A549 (cell line): ENCODE measurements around the gene FAS. TPM values are rescaled to one million over a fixed set of nuclear protein-coding genes. Genes with fewer than 3 reads are reported as not detected.

Experiments used
- ATAC-seq, 2 experiments: fragments of 200-7000 bp in 1 of 2; fragments of >200 bp in 1 of 2; cut with Nextera tagmentation in 1 of 2; cut with Tn5 transposase in 1 of 2; 3 replicates each; pipeline versions ENCODE4 v1.8.0 to v1.9.1; 2018 to 2020; ENCODE audit warnings: mild to moderate bottlenecking in 1 of 2, moderate library complexity in 1 of 2
- CTCF ChIA-PET: fragments of 300-600 bp; sonication (Branson Sonifier 250); formaldehyde crosslinking; extraction: SDS; loops from one replicate; lab custom pipeline; 2021; ENCODE audit warnings: antibody characterized with exemption, inconsistent platforms; lab: Yijun Ruan, JAX
- POLR2A ChIA-PET: fragments of 350-600 bp; formaldehyde crosslinking; extraction: SDS; loops from one replicate; lab custom pipeline; 2021; ENCODE audit warnings: antibody characterized with exemption, inconsistent platforms; lab: Yijun Ruan, JAX
- DNase-seq, 2 experiments: peaks; one replicate each; pipeline versions ENCODE4 v3.0.0 to v3.0.0-alpha.2; 2011 to 2016; ENCODE audit warnings: low read depth in 1 of 2, low spot score in 1 of 2
- FAIRE-seq: peaks from 2 replicates; lab custom pipeline; 2011; peaks lifted over from hg19 to GRCh38; lab: Jason Lieb, UNC
- H3K27ac ChIP-seq, 2 experiments: fragments of >200 bp; sonication (Bioruptor Twin); formaldehyde crosslinking; 3 replicates each; pipeline ENCODE4 v1.5.1; 2016 to 2017
- H3K4me1 ChIP-seq: fragments of >200 bp; sonication (Bioruptor Twin); formaldehyde crosslinking; 3 replicates; pipeline ENCODE4 v1.6.1; 2016
- H3K4me2 ChIP-seq: fragments of >200 bp; sonication (Bioruptor Twin); formaldehyde crosslinking; 3 replicates; pipeline ENCODE4 v1.6.1; 2016
- H3K4me3 ChIP-seq: fragments of >200 bp; sonication (Bioruptor Twin); formaldehyde crosslinking; 3 replicates; pipeline ENCODE4 v1.5.1; 2016
- H3K9me3 ChIP-seq: fragments of >200 bp; sonication (Bioruptor Twin); formaldehyde crosslinking; 3 replicates; pipeline ENCODE4 v1.6.1; 2016
- CBX2 ChIP-seq: fragments of 200-600 bp; sonication (generic); IDR thresholded peaks from 2 replicates; pipeline ENCODE4 v1.6.1; 2016; ENCODE audit warnings: low read depth, mild to moderate bottlenecking, borderline replicate concordance
- CBX8 ChIP-seq: fragments of 200-600 bp; sonication (generic); IDR thresholded peaks from 2 replicates; pipeline ENCODE4 v1.6.1; 2016
- CHD2 ChIP-seq: fragments of 150-350 bp; IDR thresholded peaks from 2 replicates; pipeline ENCODE4 v1.6.1; 2014; ENCODE audit warnings: low read length; ENCODE audit not compliant: partially characterized antibody
- FOSL2 ChIP-seq, 2 experiments: fragments of 450-650 bp in 1 of 2; fragments of >200 bp in 1 of 2; sonication (Bioruptor Twin) in 1 of 2; formaldehyde crosslinking; IDR thresholded peaks; 2 replicates each; pipeline versions ENCODE4 v1.5.0 to v1.6.1; 2016 to 2020; ENCODE audit warnings: mild to moderate bottlenecking in 1 of 2, moderate library complexity in 1 of 2
- FOXS1 ChIP-seq: fragments of 250-450 bp; sonication (Bioruptor Pico); IDR thresholded peaks from 2 replicates; pipeline ENCODE4 v1.5.0; 2020; ENCODE audit warnings: mild to moderate bottlenecking, moderate library complexity
- GATA3 ChIP-seq: IDR thresholded peaks from 2 replicates; pipeline ENCODE4 v1.6.1; 2012; ENCODE audit warnings: borderline replicate concordance
- HDAC2 ChIP-seq: fragments of 200-600 bp; sonication (generic); IDR thresholded peaks from 2 replicates; pipeline ENCODE4 v1.6.1; 2016
- HEYL ChIP-seq: fragments of 250-450 bp; sonication (Bioruptor Pico); IDR thresholded peaks from 2 replicates; pipeline ENCODE4 v1.8.0; 2021; ENCODE audit warnings: mild to moderate bottlenecking, moderate library complexity
- HOXA7 ChIP-seq: fragments of 250-450 bp; sonication (Bioruptor Pico); IDR thresholded peaks from 2 replicates; pipeline ENCODE4 v1.5.0; 2020; ENCODE audit warnings: mild to moderate bottlenecking, moderate library complexity
- JUNB ChIP-seq: fragments of >200 bp; sonication (Bioruptor Twin); formaldehyde crosslinking; IDR thresholded peaks from 2 replicates; pipeline ENCODE4 v1.6.1; 2016
- KDM1A ChIP-seq: fragments of 200-600 bp; sonication (generic); IDR thresholded peaks from 2 replicates; pipeline ENCODE4 v1.6.1; 2016; ENCODE audit warnings: low read depth, mild to moderate bottlenecking
- NFE2L2 ChIP-seq: fragments of 150-350 bp; conservative IDR thresholded peaks from 2 replicates; pipeline ENCODE4 v1.6.1; 2014; ENCODE audit warnings: low read length
- NPAS2 ChIP-seq: fragments of 250-450 bp; sonication (Bioruptor Pico); IDR thresholded peaks from 2 replicates; pipeline ENCODE4 v1.8.0; 2022; ENCODE audit warnings: mild to moderate bottlenecking, moderate library complexity, borderline replicate concordance
- NR3C1 ChIP-seq: fragments of >200 bp; sonication (Bioruptor Twin); formaldehyde crosslinking; IDR thresholded peaks from 3 replicates; pipeline ENCODE4 v1.6.1; 2017
- POLR2AphosphoS2 ChIP-seq: conservative IDR thresholded peaks from 2 replicates; pipeline ENCODE4 v1.6.1; 2012; ENCODE audit warnings: low read length, improper control_type of control experiment, inconsistent platforms
- RAD21 ChIP-seq, 2 experiments: fragments of >200 bp in 1 of 2; sonication (Bioruptor Twin) in 1 of 2; formaldehyde crosslinking in 1 of 2; IDR thresholded peaks in 1 of 2; conservative IDR thresholded peaks in 1 of 2; 2 replicates in 1 of 2; 3 replicates in 1 of 2; pipeline ENCODE4 v1.6.1; 2012 to 2018; ENCODE audit warnings: inconsistent platforms in 1 of 2
- RCOR1 ChIP-seq: fragments of 150-350 bp; IDR thresholded peaks from 2 replicates; pipeline ENCODE4 v1.6.1; 2014; ENCODE audit warnings: antibody characterized with exemption, low read length, low read depth
- SMC3 ChIP-seq: fragments of >200 bp; sonication (Bioruptor Twin); formaldehyde crosslinking; IDR thresholded peaks from 3 replicates; pipeline ENCODE4 v1.6.1; 2018; ENCODE audit warnings: inconsistent platforms
- TFCP2L1 ChIP-seq: fragments of 250-450 bp; sonication (Bioruptor Pico); IDR thresholded peaks from 2 replicates; pipeline ENCODE4 v1.5.0; 2021; ENCODE audit warnings: mild to moderate bottlenecking
- TP53 ChIP-seq: fragments of 250-450 bp; sonication (Bioruptor Pico); IDR thresholded peaks from 2 replicates; pipeline ENCODE4 v1.5.0; 2021; ENCODE audit warnings: mild to moderate bottlenecking, moderate library complexity
- ZNF302 ChIP-seq: fragments of 250-450 bp; sonication (Bioruptor Pico); IDR thresholded peaks from 2 replicates; pipeline ENCODE4 v1.9.0; 2021; ENCODE audit warnings: inconsistent platforms, mild to moderate bottlenecking, moderate library complexity
- WGBS: methylation state at CpG from one replicate; pipeline ENCODE4 v1.1.6; 2017; ENCODE audit errors: missing lambda C conversion rate; 5-methylcytosine and 5-hydroxymethylcytosine counted together
- polyA plus RNA-seq, 4 experiments: library from polyadenylated mRNA; depleted of rRNA in 3 of 4; stranded (reverse); fragments of >200 nt; fragmentation: RNase III in 1 of 4; extraction: RNeasy Plus Mini Kit Qiagen cat#74134 plus additional on column Dnase treatment in 1 of 4; gene quantifications; 2 replicates in 3 of 4; 3 replicates in 1 of 4; pipeline ENCODE4 v1.2.3, GENCODE V29; 2011 to 2017
- TF ChIP-seq, protein P1 (sequence below): fragments of 450-650 bp; IDR thresholded peaks from 2 replicates; pipeline ENCODE4 v1.6.1; 2014; ENCODE audit warnings: antibody characterized with exemption
- TF ChIP-seq, protein P2 (sequence below): IDR thresholded peaks from 2 replicates; pipeline ENCODE4 v1.6.1; 2012
- TF ChIP-seq, protein P3 (sequence below): fragments of 200-600 bp; sonication (generic); IDR thresholded peaks from 2 replicates; pipeline ENCODE4 v1.6.1; 2016; ENCODE audit warnings: antibody characterized with exemption, mild to moderate bottlenecking, moderate library complexity

The FAS gene
- polyA plus RNA-seq, 2 of the 4 experiments (the other 2 are of a cell fraction), result 21.0 to 29.5 TPM

DNA sequence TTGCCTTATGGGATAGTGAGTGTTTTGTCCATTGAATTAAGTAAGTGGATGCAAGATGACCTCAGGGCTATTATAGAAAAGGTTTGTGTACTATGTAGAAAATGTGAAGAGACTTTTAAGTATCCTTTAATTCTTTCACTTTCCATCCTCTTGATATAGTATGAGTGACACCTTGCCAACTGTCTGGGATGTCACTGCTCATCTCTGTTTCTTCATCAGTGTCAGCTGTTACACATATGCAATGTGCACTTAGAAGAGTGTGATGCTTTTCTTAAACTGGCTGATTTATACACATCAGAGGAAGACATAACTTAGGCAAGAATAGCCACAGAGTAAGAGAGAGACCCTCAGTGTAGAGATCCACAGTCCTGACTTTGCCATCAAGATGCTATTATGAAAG lies 29.3 kb upstream of the FAS start:
- FAIRE-seq, result no peak
- no peaks in the 10 kb centered on the region for H3K9me3 ChIP-seq
- CTCF ChIA-PET, result interaction anchor here (1.2 kb wide), 1 partner anchor 11 kb away, joined by 5 read pairs; no protein-coding TSS in a partner anchor
- no peak overlapping the region for H3K4me2 ChIP-seq
- H3K27ac ChIP-seq, result no peak overlapping the region
- DNase-seq, result no peak
- POLR2A ChIA-PET, result no interaction called here
- no peaks in the 10 kb centered on the region for H3K4me1 ChIP-seq
- TF ChIP-seq KDM1A (no peak), GATA3 (no peak), HOXA7 (no peak), TP53 (CRISPR knock-in tag) (no peak), HDAC2 (no peak), CBX8 (no peak), RAD21 (conservative IDR thresholded peaks at IDR 0.05 in 1 of 2, IDR thresholded peaks at IDR 0.05 in 1 of 2) (no peak), SMC3 (no peak)
- H3K4me3 ChIP-seq, result no peak overlapping the region
- no peak for ATAC-seq

DNA sequence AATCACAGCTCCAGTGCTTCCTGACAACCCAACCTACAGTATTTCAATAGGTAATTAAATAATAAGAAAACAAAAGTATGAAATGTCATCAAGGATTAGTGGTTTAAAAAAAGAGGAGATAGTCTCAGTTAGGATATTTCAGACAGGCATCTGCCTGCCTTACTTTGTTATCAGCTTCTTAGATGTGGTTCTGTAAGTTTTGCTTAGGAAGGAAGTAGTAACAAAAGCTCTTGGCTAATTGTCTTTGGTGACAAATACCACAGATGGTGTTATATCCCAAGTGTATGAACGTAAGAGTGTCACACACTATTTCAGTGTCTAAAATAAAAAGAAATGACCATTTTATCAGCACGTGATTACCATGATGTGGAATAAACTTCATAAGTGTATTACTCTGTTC lies 28.3 kb upstream of the FAS start:
- Histone ChIP-seq H3K4me1 (no peaks in the 10 kb centered on the region), H3K9me3 (no peaks in the 10 kb centered on the region), H3K27ac (no peak overlapping the region), H3K4me2 (no peak overlapping the region), H3K4me3 (no peak overlapping the region)
- TF ChIP-seq CBX2, result no peak
- TF ChIP-seq, protein P1, sequence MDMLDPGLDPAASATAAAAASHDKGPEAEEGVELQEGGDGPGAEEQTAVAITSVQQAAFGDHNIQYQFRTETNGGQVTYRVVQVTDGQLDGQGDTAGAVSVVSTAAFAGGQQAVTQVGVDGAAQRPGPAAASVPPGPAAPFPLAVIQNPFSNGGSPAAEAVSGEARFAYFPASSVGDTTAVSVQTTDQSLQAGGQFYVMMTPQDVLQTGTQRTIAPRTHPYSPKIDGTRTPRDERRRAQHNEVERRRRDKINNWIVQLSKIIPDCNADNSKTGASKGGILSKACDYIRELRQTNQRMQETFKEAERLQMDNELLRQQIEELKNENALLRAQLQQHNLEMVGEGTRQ, result no peak
- no peak for TF ChIP-seq NPAS2 (CRISPR knock-in tag)
- DNase-seq, result no peak
- CTCF ChIA-PET, result interaction anchor here (1.1 kb wide), 1 partner anchor 126 kb away, joined by 3 read pairs; no protein-coding TSS in a partner anchor
- 60% methylated on average over 2 of the region's 2 CpGs for WGBS
- no peak for ATAC-seq
- no peak for FAIRE-seq
- POLR2A ChIA-PET, result no interaction called here

DNA sequence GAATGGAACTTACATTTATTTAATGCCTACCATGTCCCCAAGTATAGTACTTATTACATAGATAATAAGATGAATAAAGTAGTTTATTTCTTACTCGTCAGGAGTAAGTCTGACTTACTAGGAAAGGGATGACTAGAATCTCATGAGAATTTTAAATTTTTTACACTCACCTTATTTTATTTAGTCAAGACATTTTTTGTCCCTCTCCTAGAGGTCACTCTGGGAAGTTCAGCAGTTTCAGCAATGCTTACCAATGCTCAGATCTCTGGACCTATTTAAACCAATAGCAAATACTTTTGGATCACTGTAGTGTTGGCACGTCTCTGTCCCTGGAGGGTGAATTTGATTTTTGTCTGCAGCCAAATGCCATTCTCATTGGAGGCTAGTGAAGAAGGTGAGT lies 27.3 kb upstream of the FAS start:
- Histone ChIP-seq H3K4me1 (no peaks in the 10 kb centered on the region), H3K4me2 (no peak overlapping the region), H3K9me3 (no peaks in the 10 kb centered on the region), H3K4me3 (no peak overlapping the region), H3K27ac (no peak overlapping the region)
- WGBS, result 87% methylated on average over 2 of the region's 2 CpGs
- DNase-seq, result no peak
- no peak for ATAC-seq
- ChIA-PET CTCF (interaction anchor here (1.1 to 2.7 kb wide), 3 partner anchors 24 to 127 kb away, joined by 3 to 8 read pairs (median 3); no protein-coding TSS in a partner anchor), POLR2A (no interaction called here)
- FAIRE-seq, result no peak
- TF ChIP-seq JUNB, result no peak
- TF ChIP-seq ZNF302 (CRISPR knock-in tag), result no peak
- no peak for TF ChIP-seq POLR2AphosphoS2
- no peak for TF ChIP-seq CHD2
- no peak for TF ChIP-seq GATA3
- TF ChIP-seq NFE2L2, result no peak
- TF ChIP-seq HEYL, result no peak
- TF ChIP-seq HOXA7, result no peak
- TF ChIP-seq RCOR1, result no peak
- no peak for TF ChIP-seq NR3C1
- TF ChIP-seq, protein P2, sequence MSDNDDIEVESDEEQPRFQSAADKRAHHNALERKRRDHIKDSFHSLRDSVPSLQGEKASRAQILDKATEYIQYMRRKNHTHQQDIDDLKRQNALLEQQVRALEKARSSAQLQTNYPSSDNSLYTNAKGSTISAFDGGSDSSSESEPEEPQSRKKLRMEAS, result no peak
- no peak for TF ChIP-seq TP53 (CRISPR knock-in tag)
- TF ChIP-seq FOXS1 (CRISPR knock-in tag), result no peak
- no peak for TF ChIP-seq HDAC2
- TF ChIP-seq FOSL2 (IDR thresholded peaks at IDR 0.05), result no peak
- TF ChIP-seq FOSL2 (CRISPR knock-in tag; IDR thresholded peaks at IDR 0.05), result no peak
- no peak for TF ChIP-seq NPAS2 (CRISPR knock-in tag)

DNA sequence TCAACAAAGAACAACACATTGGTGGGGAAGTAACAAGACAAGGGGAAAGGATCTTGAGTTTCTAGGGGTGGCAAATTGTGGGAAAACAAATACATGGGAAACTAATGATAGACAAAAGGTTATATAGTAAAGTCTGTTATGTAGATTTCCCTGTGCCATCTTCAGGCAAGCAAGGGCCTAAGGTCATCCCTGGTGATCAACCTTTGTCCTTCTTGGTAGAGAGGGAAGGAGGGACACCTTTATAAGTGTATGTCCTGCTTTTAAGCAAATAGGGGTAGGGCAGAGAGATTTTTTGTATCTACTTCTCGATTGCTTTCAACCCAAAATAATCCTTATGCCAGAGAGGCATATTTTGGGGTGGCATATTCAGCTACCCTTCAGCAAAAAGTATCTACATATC lies 26.2 kb upstream of the FAS start:
- no peaks in the 10 kb centered on the region for H3K4me1 ChIP-seq
- H3K9me3 ChIP-seq, result no peaks in the 10 kb centered on the region
- TF ChIP-seq, protein P3, sequence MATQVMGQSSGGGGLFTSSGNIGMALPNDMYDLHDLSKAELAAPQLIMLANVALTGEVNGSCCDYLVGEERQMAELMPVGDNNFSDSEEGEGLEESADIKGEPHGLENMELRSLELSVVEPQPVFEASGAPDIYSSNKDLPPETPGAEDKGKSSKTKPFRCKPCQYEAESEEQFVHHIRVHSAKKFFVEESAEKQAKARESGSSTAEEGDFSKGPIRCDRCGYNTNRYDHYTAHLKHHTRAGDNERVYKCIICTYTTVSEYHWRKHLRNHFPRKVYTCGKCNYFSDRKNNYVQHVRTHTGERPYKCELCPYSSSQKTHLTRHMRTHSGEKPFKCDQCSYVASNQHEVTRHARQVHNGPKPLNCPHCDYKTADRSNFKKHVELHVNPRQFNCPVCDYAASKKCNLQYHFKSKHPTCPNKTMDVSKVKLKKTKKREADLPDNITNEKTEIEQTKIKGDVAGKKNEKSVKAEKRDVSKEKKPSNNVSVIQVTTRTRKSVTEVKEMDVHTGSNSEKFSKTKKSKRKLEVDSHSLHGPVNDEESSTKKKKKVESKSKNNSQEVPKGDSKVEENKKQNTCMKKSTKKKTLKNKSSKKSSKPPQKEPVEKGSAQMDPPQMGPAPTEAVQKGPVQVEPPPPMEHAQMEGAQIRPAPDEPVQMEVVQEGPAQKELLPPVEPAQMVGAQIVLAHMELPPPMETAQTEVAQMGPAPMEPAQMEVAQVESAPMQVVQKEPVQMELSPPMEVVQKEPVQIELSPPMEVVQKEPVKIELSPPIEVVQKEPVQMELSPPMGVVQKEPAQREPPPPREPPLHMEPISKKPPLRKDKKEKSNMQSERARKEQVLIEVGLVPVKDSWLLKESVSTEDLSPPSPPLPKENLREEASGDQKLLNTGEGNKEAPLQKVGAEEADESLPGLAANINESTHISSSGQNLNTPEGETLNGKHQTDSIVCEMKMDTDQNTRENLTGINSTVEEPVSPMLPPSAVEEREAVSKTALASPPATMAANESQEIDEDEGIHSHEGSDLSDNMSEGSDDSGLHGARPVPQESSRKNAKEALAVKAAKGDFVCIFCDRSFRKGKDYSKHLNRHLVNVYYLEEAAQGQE, result no peak
- no peak for TF ChIP-seq TFCP2L1 (CRISPR knock-in tag)
- FAIRE-seq, result no peak
- no peak for DNase-seq
- H3K27ac ChIP-seq, result no peak overlapping the region
- ChIA-PET POLR2A (interaction anchor here (1.0 kb wide), 1 partner anchor 26 kb away, joined by 3 read pairs; the partner anchor contains the start of gene FAS), CTCF (interaction anchor here (0.6 to 2.7 kb wide), 4 partner anchors 23 to 129 kb away, joined by 3 to 8 read pairs (median 4); no protein-coding TSS in a partner anchor)
- no peak overlapping the region for H3K4me2 ChIP-seq
- no peak overlapping the region for H3K4me3 ChIP-seq
- no peak for ATAC-seq
- 32% methylated on average over 1 of the region's 1 CpG for WGBS
